ENCODE data around the gene USF1.
"Not testable (repeated sequence)": the region's sequence is repeated elsewhere in the genome, so short reads cannot be mapped to it uniquely, and the experiment has no call there.

GRCh38 chr1:161063936-161064335 is 18.2 kb upstream of the USF1 start:
- TF ChIP-seq CTCF (IDR thresholded peaks at IDR 0.05); RCOR1 (IDR thresholded peaks at IDR 0.05; ENCODE audit: low read length); SMC3 (IDR thresholded peaks at IDR 0.05; ENCODE audit: low read depth, low read length); EZH2phosphoT487 (IDR thresholded peaks at IDR 0.05; ENCODE audit: borderline replicate concordance, low read depth); FOXM1 (IDR thresholded peaks at IDR 0.05; ENCODE audit: low read depth); TAF1 (IDR thresholded peaks at IDR 0.05; ENCODE audit: borderline replicate concordance, low read depth, low read length); RAD21 (IDR thresholded peaks at IDR 0.05; ENCODE audit: low read length); SIN3A (IDR thresholded peaks at IDR 0.05; ENCODE audit: borderline replicate concordance, low read depth, low read length); USF1 (IDR thresholded peaks at IDR 0.05; ENCODE audit: borderline replicate concordance, low read depth); POLR2AphosphoS5 (IDR thresholded peaks at IDR 0.05; ENCODE audit: low read depth, low read length); NRF1 (IDR thresholded peaks at IDR 0.05; ENCODE audit: low read depth, low read length); JUND (IDR thresholded peaks at IDR 0.05); CHD2 (IDR thresholded peaks at IDR 0.05; ENCODE audit: low read length, partially characterized antibody): not testable (repeated sequence)
